GM06990 (cell line): ENCODE results near the gene MT1G.
A peak's percentile ranks its signal among the peaks of the same experiment; 100 is the strongest.

ENCODE experiments used
- DNase-seq: peaks from one replicate; pipeline ENCODE4 v3.0.0-alpha.2; 2011; ENCODE audit not compliant: insufficient read length; ENCODE audit errors: extremely low read depth
- H3K27me3 ChIP-seq: replicated peaks from 2 replicates; pipeline ENCODE4 v1.6.0; 2011; ENCODE audit warnings: low read length; ENCODE audit not compliant: control insufficient read depth, insufficient read depth
- H3K36me3 ChIP-seq: 2 replicates; pipeline ENCODE4 v1.5.1; 2011; ENCODE audit warnings: low read length; ENCODE audit not compliant: control insufficient read depth, insufficient read depth
- H3K4me3 ChIP-seq: replicated peaks from 2 replicates; pipeline ENCODE4 v1.5.1; 2011; ENCODE audit warnings: low read depth, mild to moderate bottlenecking, control low read depth, low read length
- CTCF ChIP-seq: IDR thresholded peaks from 2 replicates; pipeline ENCODE4 v1.5.1; 2011; ENCODE audit warnings: low read length, control low read depth, mild to moderate bottlenecking, inconsistent platforms; ENCODE audit not compliant: insufficient read depth, poor library complexity, severe bottlenecking

MT1G gene

GRCh38 chr16:56645311-56645710 lies 22.6 kb downstream of the MT1G start:
- no peaks in the 10 kb centered on the region for H3K36me3 ChIP-seq
- H3K4me3 ChIP-seq, result no peak overlapping the region
- peaks cover 8% of the 10 kb centered on the region for H3K27me3 ChIP-seq
- DNase-seq, result no peak
- TF ChIP-seq CTCF, result no peak

DNA sequence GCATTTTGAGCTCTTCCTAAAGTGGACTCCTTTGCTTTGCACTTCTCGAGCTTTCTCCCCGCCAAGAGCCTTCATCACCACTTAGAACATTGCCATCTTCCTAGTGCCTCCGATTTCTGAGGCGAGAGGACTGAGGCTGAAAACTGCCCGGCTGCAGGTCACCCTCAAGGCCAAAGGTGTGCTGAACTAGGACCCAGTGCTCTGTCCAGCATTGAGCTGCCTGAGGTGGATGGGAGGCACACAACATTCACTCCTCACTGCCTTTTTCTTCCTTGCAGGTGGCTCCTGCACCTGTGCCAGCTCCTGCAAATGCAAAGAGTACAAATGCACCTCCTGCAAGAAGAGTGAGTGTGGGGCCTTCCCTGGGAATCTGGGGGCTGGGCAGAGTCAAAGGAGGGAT lies 24.0 kb downstream of the MT1G start:
- no peak for TF ChIP-seq CTCF
- no peak for DNase-seq
- H3K27me3 ChIP-seq, result peaks cover 12% of the 10 kb centered on the region
- H3K4me3 ChIP-seq, result no peak overlapping the region
- H3K36me3 ChIP-seq, result no peaks in the 10 kb centered on the region

DNA sequence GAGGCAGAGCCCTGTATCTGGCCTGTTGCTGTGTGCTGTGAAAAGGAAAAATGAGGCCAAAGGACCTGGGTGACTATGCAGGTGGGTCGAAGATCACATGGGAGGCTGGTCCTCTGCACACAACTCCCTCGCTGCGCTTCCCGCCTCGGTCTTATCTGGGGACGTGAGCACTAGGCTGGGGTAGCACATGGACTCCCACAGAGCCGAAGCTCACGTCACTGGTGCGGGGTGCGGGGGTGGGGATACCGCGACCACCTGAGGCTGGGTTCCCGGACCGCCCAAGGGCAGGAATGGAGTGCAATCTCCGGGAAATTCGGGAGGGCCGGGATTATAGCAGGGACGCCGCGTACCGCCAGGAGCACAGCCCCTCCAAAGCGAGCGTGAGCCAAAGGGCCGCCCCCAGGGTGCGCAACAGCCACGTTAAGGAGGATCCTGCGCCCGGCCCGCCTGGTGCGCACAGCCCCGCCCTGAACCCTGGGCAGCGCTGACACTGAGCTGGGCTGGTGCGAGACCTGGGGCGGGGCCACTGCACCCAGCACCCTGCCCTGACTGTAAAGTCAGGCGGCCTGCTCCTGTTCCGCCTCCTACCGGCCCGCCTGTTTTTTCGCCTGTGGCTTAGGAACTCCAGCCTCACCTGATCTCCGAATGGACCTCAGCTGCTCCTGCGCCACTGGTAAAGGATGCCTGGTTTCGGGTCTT lies 24.6 kb downstream of the MT1G start:
- H3K36me3 ChIP-seq, result no peaks in the 10 kb centered on the region
- H3K4me3 ChIP-seq, result no peak overlapping the region
- DNase-seq, result peak; percentile 37
- H3K27me3 ChIP-seq, result peaks cover 14% of the 10 kb centered on the region
- TF ChIP-seq CTCF, result peak; percentile 32

DNA sequence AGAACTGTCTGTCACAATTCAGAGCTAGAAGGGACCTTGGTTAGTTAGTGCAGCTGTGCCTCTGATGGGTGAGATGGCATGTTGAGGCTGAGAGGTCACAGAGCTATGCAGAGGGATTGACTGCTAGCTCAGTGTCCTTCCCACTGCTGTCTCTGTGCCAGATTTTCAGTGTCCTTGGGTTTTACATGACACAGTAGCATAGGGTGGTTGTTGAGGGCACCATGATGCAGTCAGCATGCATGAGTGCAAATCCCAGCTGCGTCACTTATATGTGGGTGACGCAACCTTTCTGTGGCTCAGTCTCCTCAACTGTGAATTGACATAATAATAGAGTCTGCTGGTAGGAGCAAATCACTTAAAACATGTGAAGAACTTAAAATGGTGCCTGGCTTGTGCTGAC lies 26.7 kb downstream of the MT1G start:
- TF ChIP-seq CTCF, result no peak
- no peaks in the 10 kb centered on the region for H3K36me3 ChIP-seq
- no peak overlapping the region for H3K4me3 ChIP-seq
- DNase-seq, result no peak
- H3K27me3 ChIP-seq, result peaks cover 14% of the 10 kb centered on the region

DNA sequence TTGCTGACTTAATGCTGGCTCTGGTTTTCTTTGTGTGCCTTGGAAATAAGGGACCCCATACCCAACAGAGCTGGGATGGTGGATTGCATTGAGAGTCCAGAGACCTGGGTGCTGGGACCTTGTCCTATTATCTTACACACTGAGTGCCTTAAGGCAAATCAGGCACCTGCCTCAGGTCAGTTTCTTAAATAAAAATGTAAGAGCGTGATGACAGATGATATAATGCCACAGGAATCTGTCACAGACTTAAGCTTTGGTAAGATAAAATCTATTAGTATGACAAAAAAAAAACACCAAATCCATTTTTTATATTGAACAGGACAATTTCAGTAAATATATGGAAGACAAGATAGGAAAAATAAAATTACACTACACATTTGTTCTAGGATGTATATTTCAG lies 27.8 kb downstream of the MT1G start:
- H3K36me3 ChIP-seq, result no peaks in the 10 kb centered on the region
- H3K27me3 ChIP-seq, result peaks cover 14% of the 10 kb centered on the region
- TF ChIP-seq CTCF, result no peak
- no peak overlapping the region for H3K4me3 ChIP-seq
- DNase-seq, result no peak

GRCh38 chr16:56639045-56639444 lies 28.8 kb downstream of the MT1G start:
- DNase-seq, result no peak
- H3K36me3 ChIP-seq, result no peaks in the 10 kb centered on the region
- TF ChIP-seq CTCF, result no peak
- no peak overlapping the region for H3K4me3 ChIP-seq
- H3K27me3 ChIP-seq, result peaks cover 11% of the 10 kb centered on the region
